Suppressor macrophage (primary cell): ENCODE data around the gene GRM8.

Source experiments
- DNase-seq, 4 experiments: peaks; one replicate each; pipeline ENCODE4 v3.0.0-alpha.2; 2020 to 2022

The GRM8 gene

DNA sequence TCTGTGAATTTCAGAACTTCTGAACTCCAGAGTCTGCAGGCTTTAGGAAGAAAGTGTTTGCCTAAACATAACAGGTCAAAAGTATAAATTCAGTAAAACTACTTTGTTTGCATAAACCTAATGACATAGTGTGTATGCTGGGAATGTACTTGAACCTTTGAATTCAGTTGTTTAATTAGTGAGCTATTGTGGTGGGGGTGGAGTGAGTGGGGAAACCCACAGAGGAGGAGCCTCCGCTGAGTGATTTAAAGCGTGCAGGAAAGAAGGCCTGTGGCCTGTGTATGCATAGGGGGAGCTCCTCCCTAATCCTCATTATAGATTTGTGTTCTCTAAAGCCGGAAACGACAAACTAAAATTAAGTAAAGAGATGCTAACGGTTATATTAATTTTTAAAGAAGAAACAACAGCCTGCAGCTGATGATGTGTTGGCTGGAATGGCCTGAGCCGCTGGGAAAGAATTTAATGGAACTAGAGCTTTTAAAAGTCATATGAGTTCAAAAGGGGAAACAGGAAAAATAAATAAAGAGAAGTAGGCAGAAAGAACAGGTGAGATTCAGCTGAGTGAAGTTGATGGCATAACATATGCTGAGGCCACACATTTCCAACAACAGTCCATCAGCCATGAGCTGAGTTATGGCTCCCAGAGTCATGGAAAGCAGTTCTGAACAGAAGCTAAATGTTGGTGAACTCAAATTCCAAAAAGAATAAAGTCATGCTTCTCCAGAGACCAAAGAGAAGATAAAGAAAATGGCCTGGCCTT, 595.0 kb downstream of the GRM8 start:
- no peak for DNase-seq

DNA sequence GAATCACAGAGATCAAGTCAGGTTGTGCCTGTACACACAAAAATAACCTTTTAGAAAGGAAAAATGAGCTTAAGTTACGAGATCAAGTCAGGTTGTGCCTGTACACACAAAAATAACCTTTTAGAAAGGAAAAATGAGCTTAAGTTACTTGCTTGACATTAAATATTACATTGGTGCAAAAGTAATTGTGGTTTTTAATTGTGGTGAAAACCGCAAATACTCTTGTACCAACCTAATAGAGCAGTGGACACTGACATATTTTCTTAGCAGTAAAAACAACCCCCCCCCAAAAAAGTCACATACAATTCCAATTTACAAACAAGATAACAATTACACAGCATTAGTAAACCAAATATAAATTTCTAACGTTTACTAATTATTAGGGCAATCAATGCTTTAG, 595.6 kb downstream of the GRM8 start:
- DNase-seq, result no peak

GRCh38 chr7:126656165-126656564, 596.6 kb downstream of the GRM8 start:
- no peak for DNase-seq

- DNase-seq, result no peak
These were observed 615.2 kb downstream of the GRM8 start for GRCh38 chr7:126637538-126637937.

- DNase-seq, result no peak
These were observed 617.2 kb downstream of the GRM8 start for GRCh38 chr7:126635545-126635944.

GRCh38 chr7:126608339-126608776, 644.4 kb downstream of the GRM8 start:
- DNase-seq, result peak in 3 of 4 experiments; percentile 3 to 27 (median 22)

DNA sequence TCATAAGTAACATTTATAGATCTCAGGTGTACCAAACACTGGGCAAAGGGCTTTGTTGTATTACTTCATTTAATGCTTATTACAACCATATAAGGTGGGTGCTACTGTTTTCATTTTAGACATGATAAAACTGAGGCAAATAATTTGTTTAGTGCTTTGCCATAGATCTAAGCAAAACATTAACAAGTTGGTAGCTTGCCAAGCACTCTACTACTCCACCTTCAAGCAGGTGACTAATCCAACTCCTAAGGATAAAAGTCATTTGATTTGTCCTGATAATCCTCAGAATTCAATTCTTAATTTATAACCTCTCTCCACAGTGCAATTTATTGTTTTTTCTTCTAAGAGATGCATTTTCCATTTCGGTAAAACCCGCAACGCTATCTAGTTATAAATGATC, 646.4 kb downstream of the GRM8 start:
- no peak for DNase-seq

DNA sequence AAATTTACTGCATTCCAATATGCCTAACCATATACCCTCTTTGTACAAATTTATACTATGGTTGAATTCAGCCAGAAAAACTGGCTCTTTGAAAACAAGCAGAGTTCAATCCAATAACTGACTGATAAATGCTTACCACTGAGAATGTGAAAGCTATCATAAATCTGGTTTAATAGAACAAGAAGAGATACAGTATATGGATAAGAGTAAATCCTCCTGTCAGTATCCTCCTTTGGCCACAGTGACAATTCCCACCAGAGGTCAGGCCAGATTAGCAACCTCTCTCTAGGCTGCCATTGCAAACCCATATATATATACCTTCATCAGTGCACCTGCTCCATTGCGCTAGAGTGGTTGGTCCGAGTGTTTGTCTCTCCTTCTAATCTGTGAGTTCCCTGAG, 647.2 kb downstream of the GRM8 start:
- no peak for DNase-seq

DNA sequence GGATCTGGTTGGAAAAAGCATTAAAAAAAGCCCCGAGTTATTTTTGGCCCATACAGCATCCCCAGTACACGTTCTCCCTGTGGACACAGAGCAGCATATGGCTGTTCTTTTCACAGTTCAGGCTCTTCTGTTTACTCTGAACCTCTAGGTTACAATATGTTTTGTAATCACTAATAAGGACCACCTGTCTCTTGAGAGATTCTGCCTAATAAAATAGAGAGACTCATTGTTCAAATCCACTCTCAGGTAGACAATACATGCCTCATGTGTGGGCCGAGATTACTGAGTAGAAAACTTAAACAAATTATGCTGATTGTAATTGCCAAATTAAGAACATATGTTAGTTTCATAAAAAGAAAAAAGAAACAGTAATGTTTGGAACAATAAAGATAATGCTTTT, 647.7 kb downstream of the GRM8 start:
- DNase-seq, result no peak

- no peak for DNase-seq
These were observed 663.6 kb downstream of the GRM8 start for GRCh38 chr7:126589068-126589684.

GRCh38 chr7:126578338-126578737, 674.4 kb downstream of the GRM8 start:
- DNase-seq, result no peak

DNA sequence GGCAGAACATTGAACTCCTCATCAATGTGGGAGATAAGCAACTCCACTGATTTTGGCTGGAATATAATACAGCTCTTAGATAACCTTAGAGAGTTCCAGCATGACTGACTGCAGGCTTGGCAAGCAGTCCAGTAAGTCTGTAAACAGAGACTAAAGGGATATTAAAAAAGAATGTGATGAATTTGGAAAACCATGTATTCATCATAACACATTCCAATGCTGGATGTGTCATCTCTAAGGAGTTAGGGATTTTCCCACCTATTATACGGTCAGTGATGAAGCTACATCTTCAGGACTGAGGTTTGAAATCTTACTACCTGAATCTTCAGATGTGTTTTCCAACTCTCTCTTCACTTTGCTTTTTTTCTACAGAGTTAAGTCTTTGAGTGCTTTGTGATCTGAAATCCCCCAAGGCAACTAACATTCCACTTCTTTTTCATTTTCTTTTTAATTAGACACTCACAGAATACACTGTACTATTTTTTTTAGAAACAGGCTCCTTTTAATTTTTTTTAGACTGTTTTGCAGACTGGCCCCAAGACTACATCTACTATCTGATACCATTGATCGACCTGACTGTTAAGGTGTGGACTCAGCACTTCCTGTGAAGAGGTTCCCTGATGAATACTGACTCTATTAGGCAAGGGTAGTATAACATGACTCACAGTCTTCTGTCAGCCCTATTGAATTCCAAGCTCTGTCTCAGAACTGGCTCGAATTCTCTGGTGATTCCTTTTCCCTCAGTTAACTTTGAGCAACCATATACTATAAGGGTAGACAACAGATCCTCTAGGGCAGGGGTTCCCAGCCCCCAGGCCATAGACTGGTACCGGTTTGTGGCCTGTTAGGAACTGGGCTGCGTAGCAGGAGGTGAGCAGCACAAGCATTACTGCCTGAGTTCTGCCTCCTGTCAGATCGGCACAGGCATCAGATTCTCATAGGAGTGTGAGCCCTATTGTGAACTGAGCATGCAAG, 678.2 kb downstream of the GRM8 start:
- no peak for DNase-seq

GRCh38 chr7:126570845-126571244, 681.9 kb downstream of the GRM8 start:
- no peak for DNase-seq

DNA sequence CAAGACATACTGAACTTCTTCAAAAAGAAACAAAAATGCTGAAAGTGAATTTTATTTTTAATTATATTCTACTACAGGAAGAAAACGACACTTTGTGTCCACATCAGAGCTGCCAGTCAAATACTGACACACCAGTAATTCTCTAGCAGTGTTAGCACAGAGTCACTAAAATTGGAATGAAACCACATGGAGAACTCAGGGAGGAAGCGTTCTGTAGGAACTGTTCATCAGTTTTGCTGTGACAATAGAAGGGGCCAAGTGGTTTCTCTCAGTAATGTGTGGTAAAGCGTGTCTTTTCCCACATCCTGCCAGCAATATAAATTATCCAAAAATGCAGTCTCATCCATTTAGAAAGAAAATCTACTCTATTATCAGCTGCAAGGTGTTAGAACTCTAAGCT, 683.3 kb downstream of the GRM8 start:
- DNase-seq, result no peak

- no peak for DNase-seq
These were observed 695.5 kb downstream of the GRM8 start for GRCh38 chr7:126557271-126557670.

- DNase-seq, result no peak
These were observed 711.3 kb downstream of the GRM8 start for GRCh38 chr7:126541406-126541805.

GRCh38 chr7:126535176-126535575, 717.6 kb downstream of the GRM8 start:
- DNase-seq, result no peak

- DNase-seq, result no peak
These were observed 719.0 kb downstream of the GRM8 start for GRCh38 chr7:126533715-126534114.

- no peak for DNase-seq
These were observed 722.9 kb downstream of the GRM8 start for GRCh38 chr7:126529833-126530232.

DNA sequence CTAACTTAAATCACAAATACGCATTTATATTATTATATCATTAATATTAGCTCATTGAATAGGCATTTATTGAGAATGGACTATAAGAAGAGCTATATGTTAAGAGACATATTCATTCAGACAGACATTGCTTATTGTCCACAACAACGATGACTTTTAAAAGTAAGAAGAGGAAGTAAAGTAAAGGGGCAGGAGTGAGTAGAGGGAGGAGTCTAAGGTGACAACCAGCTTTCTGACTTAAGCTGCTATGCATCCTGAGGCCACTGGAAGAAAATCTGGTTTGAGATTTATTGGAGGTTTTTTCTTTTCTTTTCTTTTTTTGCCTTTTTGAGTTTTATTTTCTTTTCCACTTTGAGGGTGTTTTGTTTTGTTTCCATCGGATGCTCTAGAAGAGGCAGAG, 723.5 kb downstream of the GRM8 start:
- no peak for DNase-seq

DNA sequence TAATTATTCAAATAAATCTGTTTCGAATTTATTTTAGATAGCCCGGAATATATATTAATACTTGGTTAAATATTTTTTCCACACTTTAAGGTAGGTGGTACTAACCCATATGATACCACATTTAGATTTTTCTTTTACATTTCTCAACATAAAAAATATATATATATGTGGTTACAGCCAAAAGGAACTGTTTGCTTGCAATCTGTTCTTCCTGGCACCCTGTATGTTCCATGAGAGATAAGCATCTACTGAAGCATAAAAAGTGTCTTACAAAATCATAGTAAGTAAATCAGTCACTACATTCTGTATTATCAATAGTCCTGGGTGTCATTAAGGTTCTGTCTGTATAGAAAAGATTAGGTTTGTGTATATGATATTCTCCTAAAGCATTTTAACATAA, 726.8 kb downstream of the GRM8 start:
- DNase-seq, result no peak

GRCh38 chr7:126524967-126525366, 727.8 kb downstream of the GRM8 start:
- DNase-seq, result no peak

DNA sequence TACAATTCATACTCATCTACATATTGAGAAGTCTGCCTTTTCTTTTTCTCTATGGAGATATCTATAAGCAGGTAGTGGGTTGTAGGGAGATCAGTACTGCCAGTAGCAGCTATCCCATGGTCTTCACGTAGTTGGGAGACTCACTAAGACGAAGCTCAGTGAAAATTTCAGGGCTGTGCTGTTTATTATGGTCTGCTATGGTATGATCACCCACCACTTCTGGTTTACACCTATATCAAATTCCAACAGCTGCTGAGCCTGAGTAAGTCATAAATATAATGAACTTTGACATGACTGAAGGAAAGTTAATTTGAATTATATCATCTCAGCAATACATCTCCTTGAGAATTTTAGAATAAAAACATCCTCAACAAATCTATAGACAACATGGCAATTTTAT, 741.7 kb downstream of the GRM8 start:
- DNase-seq, result no peak
